WTC11 (cell line): ENCODE results near the gene DDN.

ENCODE experiments used
- NFYB ChIP-seq: sonication (generic); formaldehyde crosslinking; conservative IDR thresholded peaks from 2 replicates; pipeline ENCODE4 v1.8.0; 2022; ENCODE audit warnings: low read depth, missing genetic modification reagents
- TF ChIP-seq, protein P1 (sequence below): fragments of 200-600 bp; IDR thresholded peaks from 2 replicates; pipeline ENCODE4 v1.8.0; 2022; ENCODE audit warnings: antibody characterized with exemption
- TF ChIP-seq, protein P2 (sequence below): sonication (generic); formaldehyde crosslinking; IDR thresholded peaks from 2 replicates; pipeline ENCODE4 v1.8.0; 2022; ENCODE audit warnings: mild to moderate bottlenecking, missing genetic modification reagents
- TF ChIP-seq, protein P3 (sequence below): fragments of 250-450 bp; sonication (Bioruptor Pico); IDR thresholded peaks from 2 replicates; pipeline ENCODE4 v1.8.0; 2021; ENCODE audit warnings: mild to moderate bottlenecking
- TF ChIP-seq, protein P4 (sequence below): sonication (generic); formaldehyde crosslinking; IDR thresholded peaks from 2 replicates; pipeline ENCODE4 v1.8.1; 2022; ENCODE audit warnings: low read depth, missing genetic modification reagents, borderline replicate concordance
- TF ChIP-seq, protein P5 (sequence below): sonication (generic); formaldehyde crosslinking; IDR thresholded peaks from 2 replicates; pipeline ENCODE4 v1.8.1; 2022; ENCODE audit warnings: mild to moderate bottlenecking, missing genetic modification reagents, moderate library complexity, borderline replicate concordance

DNA sequence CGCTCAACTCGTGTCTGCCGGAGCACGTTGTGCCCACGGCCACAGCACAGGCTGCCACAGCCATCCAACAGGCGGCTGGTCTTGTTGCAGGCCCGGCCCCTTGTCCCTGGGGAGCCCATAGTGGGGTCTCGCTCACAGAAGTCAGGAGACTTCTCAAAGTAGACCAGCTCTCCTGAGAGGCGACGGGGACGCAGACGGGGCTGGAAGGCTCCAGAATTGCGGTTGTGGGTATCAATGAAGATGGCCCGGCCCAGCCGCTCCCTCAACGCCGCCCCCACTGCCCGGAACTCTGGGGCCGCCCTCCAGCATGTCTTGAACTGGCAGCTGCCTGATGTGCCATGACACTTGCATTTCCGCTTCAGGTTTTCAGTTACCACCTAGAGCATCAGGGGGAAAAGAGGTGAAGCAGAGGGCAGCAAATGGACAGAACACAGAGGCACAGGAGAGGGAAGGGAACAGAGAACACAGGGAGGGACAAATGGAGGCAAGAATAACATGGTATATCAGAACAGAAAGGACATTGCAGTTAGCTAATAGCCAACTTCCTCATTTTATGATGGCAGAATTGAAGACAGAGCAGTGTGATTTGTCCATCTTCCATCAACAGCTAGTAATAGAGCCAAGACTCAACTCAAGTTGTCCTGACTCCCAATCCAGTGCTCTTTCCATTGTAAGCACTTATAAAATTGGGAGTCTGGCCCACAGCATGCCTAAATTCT, 32.8 kb downstream of the DDN start:
- TF ChIP-seq, protein P1, sequence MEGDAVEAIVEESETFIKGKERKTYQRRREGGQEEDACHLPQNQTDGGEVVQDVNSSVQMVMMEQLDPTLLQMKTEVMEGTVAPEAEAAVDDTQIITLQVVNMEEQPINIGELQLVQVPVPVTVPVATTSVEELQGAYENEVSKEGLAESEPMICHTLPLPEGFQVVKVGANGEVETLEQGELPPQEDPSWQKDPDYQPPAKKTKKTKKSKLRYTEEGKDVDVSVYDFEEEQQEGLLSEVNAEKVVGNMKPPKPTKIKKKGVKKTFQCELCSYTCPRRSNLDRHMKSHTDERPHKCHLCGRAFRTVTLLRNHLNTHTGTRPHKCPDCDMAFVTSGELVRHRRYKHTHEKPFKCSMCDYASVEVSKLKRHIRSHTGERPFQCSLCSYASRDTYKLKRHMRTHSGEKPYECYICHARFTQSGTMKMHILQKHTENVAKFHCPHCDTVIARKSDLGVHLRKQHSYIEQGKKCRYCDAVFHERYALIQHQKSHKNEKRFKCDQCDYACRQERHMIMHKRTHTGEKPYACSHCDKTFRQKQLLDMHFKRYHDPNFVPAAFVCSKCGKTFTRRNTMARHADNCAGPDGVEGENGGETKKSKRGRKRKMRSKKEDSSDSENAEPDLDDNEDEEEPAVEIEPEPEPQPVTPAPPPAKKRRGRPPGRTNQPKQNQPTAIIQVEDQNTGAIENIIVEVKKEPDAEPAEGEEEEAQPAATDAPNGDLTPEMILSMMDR = no peak
- no peak for TF ChIP-seq NFYB (CRISPR knock-in tag)
- TF ChIP-seq, protein P2, sequence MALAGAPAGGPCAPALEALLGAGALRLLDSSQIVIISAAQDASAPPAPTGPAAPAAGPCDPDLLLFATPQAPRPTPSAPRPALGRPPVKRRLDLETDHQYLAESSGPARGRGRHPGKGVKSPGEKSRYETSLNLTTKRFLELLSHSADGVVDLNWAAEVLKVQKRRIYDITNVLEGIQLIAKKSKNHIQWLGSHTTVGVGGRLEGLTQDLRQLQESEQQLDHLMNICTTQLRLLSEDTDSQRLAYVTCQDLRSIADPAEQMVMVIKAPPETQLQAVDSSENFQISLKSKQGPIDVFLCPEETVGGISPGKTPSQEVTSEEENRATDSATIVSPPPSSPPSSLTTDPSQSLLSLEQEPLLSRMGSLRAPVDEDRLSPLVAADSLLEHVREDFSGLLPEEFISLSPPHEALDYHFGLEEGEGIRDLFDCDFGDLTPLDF (CRISPR knock-in tag) = no peak
- TF ChIP-seq, protein P3, sequence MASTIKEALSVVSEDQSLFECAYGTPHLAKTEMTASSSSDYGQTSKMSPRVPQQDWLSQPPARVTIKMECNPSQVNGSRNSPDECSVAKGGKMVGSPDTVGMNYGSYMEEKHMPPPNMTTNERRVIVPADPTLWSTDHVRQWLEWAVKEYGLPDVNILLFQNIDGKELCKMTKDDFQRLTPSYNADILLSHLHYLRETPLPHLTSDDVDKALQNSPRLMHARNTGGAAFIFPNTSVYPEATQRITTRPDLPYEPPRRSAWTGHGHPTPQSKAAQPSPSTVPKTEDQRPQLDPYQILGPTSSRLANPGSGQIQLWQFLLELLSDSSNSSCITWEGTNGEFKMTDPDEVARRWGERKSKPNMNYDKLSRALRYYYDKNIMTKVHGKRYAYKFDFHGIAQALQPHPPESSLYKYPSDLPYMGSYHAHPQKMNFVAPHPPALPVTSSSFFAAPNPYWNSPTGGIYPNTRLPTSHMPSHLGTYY = no peak
- TF ChIP-seq, protein P4, sequence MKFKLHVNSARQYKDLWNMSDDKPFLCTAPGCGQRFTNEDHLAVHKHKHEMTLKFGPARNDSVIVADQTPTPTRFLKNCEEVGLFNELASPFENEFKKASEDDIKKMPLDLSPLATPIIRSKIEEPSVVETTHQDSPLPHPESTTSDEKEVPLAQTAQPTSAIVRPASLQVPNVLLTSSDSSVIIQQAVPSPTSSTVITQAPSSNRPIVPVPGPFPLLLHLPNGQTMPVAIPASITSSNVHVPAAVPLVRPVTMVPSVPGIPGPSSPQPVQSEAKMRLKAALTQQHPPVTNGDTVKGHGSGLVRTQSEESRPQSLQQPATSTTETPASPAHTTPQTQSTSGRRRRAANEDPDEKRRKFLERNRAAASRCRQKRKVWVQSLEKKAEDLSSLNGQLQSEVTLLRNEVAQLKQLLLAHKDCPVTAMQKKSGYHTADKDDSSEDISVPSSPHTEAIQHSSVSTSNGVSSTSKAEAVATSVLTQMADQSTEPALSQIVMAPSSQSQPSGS = no peak
- TF ChIP-seq, protein P5, sequence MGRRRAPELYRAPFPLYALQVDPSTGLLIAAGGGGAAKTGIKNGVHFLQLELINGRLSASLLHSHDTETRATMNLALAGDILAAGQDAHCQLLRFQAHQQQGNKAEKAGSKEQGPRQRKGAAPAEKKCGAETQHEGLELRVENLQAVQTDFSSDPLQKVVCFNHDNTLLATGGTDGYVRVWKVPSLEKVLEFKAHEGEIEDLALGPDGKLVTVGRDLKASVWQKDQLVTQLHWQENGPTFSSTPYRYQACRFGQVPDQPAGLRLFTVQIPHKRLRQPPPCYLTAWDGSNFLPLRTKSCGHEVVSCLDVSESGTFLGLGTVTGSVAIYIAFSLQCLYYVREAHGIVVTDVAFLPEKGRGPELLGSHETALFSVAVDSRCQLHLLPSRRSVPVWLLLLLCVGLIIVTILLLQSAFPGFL (CRISPR knock-in tag) = no peak
